Left lung (tissue), 10 donors: ENCODE data around the gene IQGAP3. TPM values are rescaled to one million over a fixed set of nuclear protein-coding genes. Genes with fewer than 3 reads are reported as not detected.

Experiments used
- ATAC-seq: fragments of 200-7000 bp; cut with Tn5 transposase; one replicate; pipeline ENCODE4 v1.9.1; 2020; ENCODE audit warnings: moderate library complexity
- DNase-seq, 4 donors: peaks; one replicate each; pipeline ENCODE4 v3.0.0-alpha.2; 2013 to 2020
- H3K27ac ChIP-seq, 2 donors: fragments of 200-600 bp; sonication (generic) in 1 of 2; one replicate each; pipeline versions ENCODE4 v1.5.0 to v1.8.0; 2020 to 2021
- H3K27me3 ChIP-seq, 2 donors: fragments of 200-600 bp; sonication (generic) in 1 of 2; one replicate each; pipeline versions ENCODE4 v1.5.0 to v1.8.0; 2020 to 2021
- H3K36me3 ChIP-seq, 2 donors: fragments of 200-600 bp; sonication (generic) in 1 of 2; one replicate each; pipeline versions ENCODE4 v1.5.0 to v1.8.0; 2020 to 2021
- H3K4me1 ChIP-seq, 2 donors: fragments of 200-600 bp; one replicate each; pipeline ENCODE4 v1.8.0; 2021
- H3K4me3 ChIP-seq, 2 donors: fragments of 200-600 bp; sonication (generic) in 1 of 2; one replicate each; pipeline versions ENCODE4 v1.5.0 to v1.8.0; 2020 to 2021; ENCODE audit warnings: mild to moderate bottlenecking in 1 of 2
- H3K9me3 ChIP-seq, 2 donors: fragments of 200-600 bp; sonication (generic) in 1 of 2; one replicate each; pipeline versions ENCODE4 v1.5.0 to v1.8.0; 2020 to 2021
- intact Hi-C, 2 donors: fragments of 100-400 bp; cut with DNase I; formaldehyde crosslinking; loops; one replicate each; pipeline versions ENCODE4 v1.11.2 to v1.14.2; 2022
- polyA plus RNA-seq, 6 donors: library from polyadenylated mRNA; unstranded; fragments of 120-200 nt; gene quantifications; one replicate each; pipeline ENCODE4 v1.2.1, GENCODE V29; 2013; ENCODE audit not compliant: insufficient read length in 6 of 6
- total RNA-seq, 2 donors: library from RNA; stranded (reverse); fragmentation: NEBNext Ultra II Directional; extraction: Animal tissue kit (Norgen Biotek cat#: 25700); gene quantifications; one replicate each; pipeline ENCODE4 v1.2.1, GENCODE V29; 2021
- TF ChIP-seq, protein P1 (sequence below), 2 donors: fragments of 200-600 bp; sonication (generic) in 1 of 2; IDR thresholded peaks; one replicate each; pipeline versions ENCODE4 v1.5.0 to v1.8.0; 2021; ENCODE audit warnings: antibody characterized with exemption in 2 of 2
- donor health status: DM: no; HTN: yes; CAD: no.
- donor health status: DM: no; HTN: no; CAD: no.

IQGAP3 gene
- total and polyA plus RNA-seq, 8 donors, result 2.8 to 26.7 (median 13.1) TPM

GRCh38 chr1:156586892-156587477 is 14.6 kb upstream of the IQGAP3 start:
- Histone ChIP-seq H3K9me3 (no peaks in the 10 kb centered on the region), H3K27me3 (no peaks in the 10 kb centered on the region), H3K4me1 (peaks cover 0 to 16% of the 10 kb centered on the region in 2 donors), H3K4me3 (no peak overlapping the region), H3K27ac (no peak overlapping the region), H3K36me3 (no peaks in the 10 kb centered on the region)
- ATAC-seq (peak; percentile 36), DNase-seq (no peak)
- TF ChIP-seq, protein P1, sequence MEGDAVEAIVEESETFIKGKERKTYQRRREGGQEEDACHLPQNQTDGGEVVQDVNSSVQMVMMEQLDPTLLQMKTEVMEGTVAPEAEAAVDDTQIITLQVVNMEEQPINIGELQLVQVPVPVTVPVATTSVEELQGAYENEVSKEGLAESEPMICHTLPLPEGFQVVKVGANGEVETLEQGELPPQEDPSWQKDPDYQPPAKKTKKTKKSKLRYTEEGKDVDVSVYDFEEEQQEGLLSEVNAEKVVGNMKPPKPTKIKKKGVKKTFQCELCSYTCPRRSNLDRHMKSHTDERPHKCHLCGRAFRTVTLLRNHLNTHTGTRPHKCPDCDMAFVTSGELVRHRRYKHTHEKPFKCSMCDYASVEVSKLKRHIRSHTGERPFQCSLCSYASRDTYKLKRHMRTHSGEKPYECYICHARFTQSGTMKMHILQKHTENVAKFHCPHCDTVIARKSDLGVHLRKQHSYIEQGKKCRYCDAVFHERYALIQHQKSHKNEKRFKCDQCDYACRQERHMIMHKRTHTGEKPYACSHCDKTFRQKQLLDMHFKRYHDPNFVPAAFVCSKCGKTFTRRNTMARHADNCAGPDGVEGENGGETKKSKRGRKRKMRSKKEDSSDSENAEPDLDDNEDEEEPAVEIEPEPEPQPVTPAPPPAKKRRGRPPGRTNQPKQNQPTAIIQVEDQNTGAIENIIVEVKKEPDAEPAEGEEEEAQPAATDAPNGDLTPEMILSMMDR (IDR thresholded peaks at IDR 0.05), result no peak
- intact Hi-C loops, result no loop called here

GRCh38 chr1:156586323-156586722 is 14.0 kb upstream of the IQGAP3 start:
- peaks cover 0 to 13% of the 10 kb centered on the region in 2 donors for H3K4me1 ChIP-seq
- H3K27ac ChIP-seq, result no peak overlapping the region
- H3K27me3 ChIP-seq, result no peaks in the 10 kb centered on the region
- TF ChIP-seq, protein P1 (IDR thresholded peaks at IDR 0.05), result no peak
- no peak overlapping the region for H3K4me3 ChIP-seq
- no peak for DNase-seq
- no peaks in the 10 kb centered on the region for H3K9me3 ChIP-seq
- intact Hi-C loops, result no loop called here
- no peaks in the 10 kb centered on the region for H3K36me3 ChIP-seq
- ATAC-seq, result no peak

GRCh38 chr1:156584813-156585212 is 12.4 kb upstream of the IQGAP3 start:
- no peak for DNase-seq
- Histone ChIP-seq H3K9me3 (no peaks in the 10 kb centered on the region), H3K27ac (no peak overlapping the region), H3K4me1 (peaks cover 0 to 7% of the 10 kb centered on the region in 2 donors), H3K36me3 (no peaks in the 10 kb centered on the region), H3K27me3 (no peaks in the 10 kb centered on the region), H3K4me3 (no peak overlapping the region)
- intact Hi-C loops, result no loop called here
- no peak for ATAC-seq
- TF ChIP-seq, protein P1 (IDR thresholded peaks at IDR 0.05), result no peak

DNA sequence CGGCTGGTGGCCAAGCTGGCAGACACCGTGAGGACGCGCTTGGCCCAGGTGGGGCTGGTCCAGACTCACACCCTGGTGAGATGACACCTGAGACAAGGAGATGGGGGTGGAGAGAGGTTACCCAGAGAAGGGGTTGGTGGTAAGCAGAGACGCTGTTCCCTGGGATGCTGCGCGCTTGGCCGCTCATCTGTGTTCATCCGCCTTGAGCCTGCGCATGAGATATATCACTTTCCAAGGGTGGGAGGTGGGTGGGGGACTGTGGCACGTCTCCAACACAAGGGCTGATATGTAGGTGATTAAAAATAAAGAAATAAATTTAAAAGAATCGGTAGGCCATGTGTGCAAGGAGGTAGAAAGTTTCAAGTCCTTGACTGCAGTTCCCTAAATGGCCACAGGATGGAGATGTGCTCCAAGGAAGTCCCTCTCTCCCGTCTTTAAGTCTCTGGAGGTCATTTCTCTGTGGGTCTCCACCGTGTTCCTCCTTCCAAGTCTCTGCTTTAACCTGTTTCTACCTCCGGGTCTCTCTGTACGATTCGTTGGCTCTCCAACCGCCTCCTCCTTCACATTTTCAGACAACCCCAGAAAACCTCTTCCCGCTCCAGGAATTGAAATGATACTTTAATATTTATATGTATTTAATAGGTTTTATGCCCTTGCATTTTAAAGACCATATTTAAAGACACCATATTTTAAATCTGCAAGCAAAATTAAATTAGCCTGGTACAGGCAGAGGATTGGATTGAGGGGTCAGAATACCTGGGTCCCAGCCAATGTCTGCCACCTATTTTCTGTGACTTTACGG is 11.7 kb upstream of the IQGAP3 start:
- peak; percentile 83 for ATAC-seq
- intact Hi-C loops, result no loop called here
- DNase-seq, result peak in 3 of 4 donors; percentile 57 to 80 (median 61)

More for the DNA sequence above, 11.7 kb upstream of the IQGAP3 start:
- H3K27ac ChIP-seq, result no peak overlapping the region
- no peaks in the 10 kb centered on the region for H3K9me3 ChIP-seq
- peaks cover 0 to 7% of the 10 kb centered on the region in 2 donors for H3K4me1 ChIP-seq
- H3K27me3 ChIP-seq, result no peaks in the 10 kb centered on the region
- H3K36me3 ChIP-seq, result no peaks in the 10 kb centered on the region
- TF ChIP-seq, protein P1 (IDR thresholded peaks at IDR 0.05), result peak; percentile 92 to 96
- no peak overlapping the region for H3K4me3 ChIP-seq
